ENCODE results near the gene GPR143.

- TF ChIP-seq CTCF (IDR thresholded peaks at IDR 0.05; ENCODE audit: insufficient read depth, low read length) (no peak), POLR2AphosphoS5 (IDR thresholded peaks at IDR 0.05; ENCODE audit: low read depth) (no peak), REST (IDR thresholded peaks at IDR 0.05; ENCODE audit: insufficient replicate concordance, low read depth) (no peak)
Observed at GRCh38 chrX:9770319-9770718, 4.7 kb upstream of the GPR143 start.

Data from HL-60 (cell line).